ENCODE data around the gene RAB44. TPM values are rescaled to one million over a fixed set of nuclear protein-coding genes. Genes with fewer than 3 reads are reported as not detected.
A peak's percentile ranks its signal among the peaks of the same experiment; 100 is the strongest.

RAB44 gene
- total and polyA plus RNA-seq, 2 of the 13 experiments (the other 11 are each of a cell fraction or from before 2014, with no cell fraction given), result not detected

GRCh38 chr6:36698871-36699271 lies 1.2 kb downstream of the RAB44 start:
- POLR2A ChIA-PET, result no interaction called here
- Histone ChIP-seq H3K36me3 (replicated peaks in 1 of 2; ENCODE audit: control insufficient read depth in 1 of 2, insufficient read depth in 2 of 2, low read length in 2 of 2) (no peaks in the 10 kb centered on the region), H2AFZ (ENCODE audit: low read length) (no peak overlapping the region), H3K27ac (ENCODE audit: extremely low read length, insufficient read depth, low read length) (no peak overlapping the region), H3K4me1 (ENCODE audit: insufficient read depth, low read length) (peaks cover 7% of the 10 kb centered on the region), H3K4me3 (replicated peaks in 1 of 3; ENCODE audit: insufficient read depth in 1 of 3, low read depth in 2 of 3, low read length in 3 of 3) (no peak overlapping the region), H3K4me2 (ENCODE audit: low read depth, low read length) (no peak overlapping the region), H3K9me3 (ENCODE audit: low read length) (no peaks in the 10 kb centered on the region), H3K27me3 (ENCODE audit: control insufficient read depth in 1 of 2, insufficient read depth in 2 of 2, low read length in 2 of 2) (peaks cover 7 to 69% of the 10 kb centered on the region in 2 experiments; a peak in 4 of 5 replicates), H3K9ac (ENCODE audit: insufficient read depth, low read depth, low read length) (no peak overlapping the region), H4K20me1 (ENCODE audit: insufficient read depth, low read length) (no peaks in the 10 kb centered on the region), H3K79me2 (ENCODE audit: insufficient read depth, low read length) (no peaks in the 10 kb centered on the region)
- WGBS (ENCODE audit: low lambda C conversion rate), result 52% methylated on average over 8 of the region's 8 CpGs
- CTCF ChIA-PET (ENCODE audit: low intra/inter-chr PET ratio, low total read pairs), result no interaction called here
- intact Hi-C loops (cut with micrococcal nuclease; ENCODE audit: unreplicated experiment), result no loop called here
- BruUV-seq (replicated peaks), result no TSS peak
- TF ChIP-seq CSRNP2 (CRISPR knock-in tag; conservative IDR thresholded peaks at IDR 0.05; ENCODE audit: low read depth), result no peak
- TF ChIP-seq ZNF256 (CRISPR knock-in tag; conservative IDR thresholded peaks at IDR 0.05), result no peak
- no peak for TF ChIP-seq ZNF790 (CRISPR knock-in tag; IDR thresholded peaks at IDR 0.05; ENCODE audit: borderline replicate concordance)
- DNase-seq (ENCODE audit: low spot score), result no peak
- in situ Hi-C loops (cut with HindIII; ENCODE audit: extremely low pct_ligation_motif_present, low pct_unique_long_range_greater_than_20kb), result no loop called here
- no peak for ATAC-seq
- no peak for FAIRE-seq

GRCh38 chr6:36699348-36699747 lies 1.7 kb downstream of the RAB44 start:
- ATAC-seq, result no peak
- Histone ChIP-seq H3K36me3 (replicated peaks in 1 of 2; ENCODE audit: control insufficient read depth in 1 of 2, insufficient read depth in 2 of 2, low read length in 2 of 2) (no peaks in the 10 kb centered on the region), H3K4me1 (ENCODE audit: insufficient read depth, low read length) (peaks cover 7% of the 10 kb centered on the region), H4K20me1 (ENCODE audit: insufficient read depth, low read length) (no peaks in the 10 kb centered on the region), H3K4me2 (ENCODE audit: low read depth, low read length) (no peak overlapping the region), H3K27ac (ENCODE audit: extremely low read length, insufficient read depth, low read length) (no peak overlapping the region), H3K9ac (ENCODE audit: insufficient read depth, low read depth, low read length) (no peak overlapping the region), H3K4me3 (replicated peaks in 1 of 3; ENCODE audit: insufficient read depth in 1 of 3, low read depth in 2 of 3, low read length in 3 of 3) (no peak overlapping the region), H3K9me3 (ENCODE audit: low read length) (no peaks in the 10 kb centered on the region), H2AFZ (ENCODE audit: low read length) (no peak overlapping the region), H3K79me2 (ENCODE audit: insufficient read depth, low read length) (no peaks in the 10 kb centered on the region), H3K27me3 (ENCODE audit: control insufficient read depth in 1 of 2, insufficient read depth in 2 of 2, low read length in 2 of 2) (peaks cover 10 to 73% of the 10 kb centered on the region in 2 experiments; a peak in 4 of 5 replicates)
- in situ Hi-C loops (cut with HindIII; ENCODE audit: extremely low pct_ligation_motif_present, low pct_unique_long_range_greater_than_20kb), result no loop called here
- ChIA-PET CTCF (ENCODE audit: low intra/inter-chr PET ratio, low total read pairs) (no interaction called here), POLR2A (no interaction called here)
- intact Hi-C loops (cut with micrococcal nuclease; ENCODE audit: unreplicated experiment), result no loop called here
- no peak for TF ChIP-seq ZNF720 (CRISPR knock-in tag; IDR thresholded peaks at IDR 0.05)
- TF ChIP-seq ZNF629 (CRISPR knock-in tag; conservative IDR thresholded peaks at IDR 0.05), result peak; percentile 53
- no peak for DNase-seq (ENCODE audit: low spot score)
- no TSS peak for BruUV-seq (replicated peaks)
- WGBS (ENCODE audit: low lambda C conversion rate), result 0% methylated on average over 5 of the region's 7 CpGs
- FAIRE-seq, result no peak
